Endothelial cell of umbilical vein (primary cell): ENCODE measurements around the gene CCAR1. TPM values are rescaled to one million over a fixed set of nuclear protein-coding genes. Genes with fewer than 3 reads are reported as not detected.

Experiments used
- BruUV-seq: library from RNA; stranded (reverse); fragments of 400-500 nt; replicated peaks from 2 replicates; lab custom pipeline; 2021; lab: Mats Ljungman, UMichigan
- CTCF ChIA-PET: fragments of 300-600, 350-600 bp; sonication (Branson Sonifier 250); formaldehyde crosslinking; loops from one replicate; lab custom pipeline; 2021; ENCODE audit warnings: antibody characterized with exemption, inconsistent platforms; lab: Charles Lee
- POLR2A ChIA-PET: fragments of 300-600, 350-600 bp; sonication (Branson Sonifier 250); formaldehyde crosslinking; loops from one replicate; lab custom pipeline; 2021; ENCODE audit warnings: antibody characterized with exemption, inconsistent platforms; lab: Charles Lee
- DNase-seq: peaks from one replicate; pipeline ENCODE4 v3.0.0-alpha.2; 2011; ENCODE audit warnings: low read depth, low spot score
- FAIRE-seq: peaks from 2 replicates; lab custom pipeline; 2011; peaks lifted over from hg19 to GRCh38; lab: Jason Lieb, UNC
- H2AFZ ChIP-seq: 2 replicates; pipeline ENCODE4 v1.6.0; 2012; ENCODE audit warnings: low read depth, low read length, control low read depth, inconsistent platforms
- H3K27ac ChIP-seq: 2 replicates; pipeline ENCODE4 v1.5.1; 2011; ENCODE audit warnings: low read depth, mild to moderate bottlenecking, control low read depth, low read length, moderate library complexity; ENCODE audit not compliant: insufficient read depth
- H3K27me3 ChIP-seq, 2 experiments: 2 replicates each; pipeline versions ENCODE4 v1.6.0 to v1.6.1; 2011; ENCODE audit warnings: low read length in 2 of 2, mixed read lengths in 1 of 2; ENCODE audit not compliant: control insufficient read depth in 2 of 2, insufficient read depth in 2 of 2
- H3K36me3 ChIP-seq, 2 experiments: 2 replicates in 1 of 2; 3 replicates in 1 of 2; pipeline ENCODE4 v1.5.1; 2011; ENCODE audit warnings: low read length in 2 of 2, mild to moderate bottlenecking in 1 of 2, moderate library complexity in 1 of 2; ENCODE audit not compliant: control insufficient read depth in 2 of 2, insufficient read depth in 2 of 2; ENCODE audit errors: extremely low read depth in 1 of 2
- H3K4me1 ChIP-seq: 3 replicates; pipeline ENCODE4 v1.5.1; 2011; ENCODE audit warnings: mild to moderate bottlenecking, low read length; ENCODE audit not compliant: control insufficient read depth, insufficient read depth; ENCODE audit errors: extremely low read depth
- H3K4me2 ChIP-seq: 2 replicates; pipeline ENCODE4 v1.6.1; 2011; ENCODE audit warnings: low read length, control low read depth, mixed read lengths; ENCODE audit not compliant: insufficient read depth
- H3K4me3 ChIP-seq, 3 experiments: fragments of 200-600 bp in 1 of 3; sonication (generic), shearing (Covaris generic) in 1 of 3; replicated peaks in 1 of 3; 2 replicates each; pipeline ENCODE4 v1.5.1; 2011 to 2016; ENCODE audit warnings: control low read depth in 3 of 3, low read length in 3 of 3, mild to moderate bottlenecking in 2 of 3, inconsistent platforms in 1 of 3, low read depth in 1 of 3, moderate library complexity in 1 of 3; ENCODE audit not compliant: insufficient read depth in 1 of 3
- H3K79me2 ChIP-seq: 2 replicates; pipeline ENCODE4 v1.6.0; 2012; ENCODE audit warnings: low read length, inconsistent platforms; ENCODE audit not compliant: control insufficient read depth, insufficient read depth
- H3K9ac ChIP-seq: replicated peaks from 2 replicates; pipeline ENCODE3; 2011; ENCODE audit warnings: low read length, control low read depth; ENCODE audit not compliant: insufficient read depth; ENCODE audit errors: extremely low read depth
- H3K9me1 ChIP-seq: replicated peaks from 3 replicates; pipeline ENCODE4 v1.6.0; 2011; ENCODE audit warnings: mild to moderate bottlenecking, low read length; ENCODE audit not compliant: control insufficient read depth, insufficient read depth; ENCODE audit errors: extremely low read depth
- H3K9me3 ChIP-seq: replicated peaks from 2 replicates; pipeline ENCODE4 v1.5.1; 2012; ENCODE audit warnings: low read length, inconsistent platforms; ENCODE audit not compliant: control insufficient read depth, insufficient read depth
- H4K20me1 ChIP-seq: replicated peaks from 2 replicates; pipeline ENCODE3; 2011; ENCODE audit warnings: mild to moderate bottlenecking, low read length; ENCODE audit not compliant: control insufficient read depth, insufficient read depth; ENCODE audit errors: extremely low read depth
- EZH2 ChIP-seq: IDR thresholded peaks from 2 replicates; pipeline ENCODE4 v1.6.1; 2012; ENCODE audit warnings: borderline replicate concordance, low read depth, mild to moderate bottlenecking, moderate library complexity, low read length, inconsistent platforms; ENCODE audit not compliant: severe bottlenecking
- FOS ChIP-seq: IDR thresholded peaks from 2 replicates; pipeline ENCODE4 v1.6.1; 2011; ENCODE audit warnings: mild to moderate bottlenecking, low read length, moderate library complexity, borderline replicate concordance; ENCODE audit not compliant: insufficient read depth
- GATA2 ChIP-seq: IDR thresholded peaks from 2 replicates; pipeline ENCODE4 v1.7.0; 2011; ENCODE audit warnings: low read depth, mild to moderate bottlenecking, moderate library complexity, mixed read lengths, low read length; ENCODE audit not compliant: insufficient read length, insufficient read depth
- JUN ChIP-seq: IDR thresholded peaks from 2 replicates; pipeline ENCODE4 v1.6.1; 2011; ENCODE audit warnings: borderline replicate concordance, low read depth; ENCODE audit not compliant: insufficient read length, insufficient read depth
- MAX ChIP-seq: IDR thresholded peaks from 2 replicates; pipeline ENCODE4 v1.6.1; 2011; ENCODE audit not compliant: insufficient read depth, insufficient read length
- MYC ChIP-seq: IDR thresholded peaks from one replicate; pipeline ENCODE4 v1.6.1; 2011; ENCODE audit warnings: mild to moderate bottlenecking, low read depth, low read length
- POLR2A ChIP-seq: IDR thresholded peaks from 2 replicates; pipeline ENCODE4 v1.6.1; 2012; ENCODE audit warnings: low read depth, mild to moderate bottlenecking, control low read depth, low read length
- POLR2AphosphoS5 ChIP-seq: IDR thresholded peaks from 2 replicates; pipeline ENCODE4 v1.6.1; 2012; ENCODE audit warnings: low read depth, mild to moderate bottlenecking, control low read depth, low read length, moderate library complexity; ENCODE audit not compliant: insufficient read depth
- dilution Hi-C: fragments of 300-500 bp; cut with MboI; formaldehyde crosslinking; loops from one replicate; pipeline ENCODE4 v1.15.0; 2019; ENCODE audit warnings: low sequenced_read_pairs; ENCODE audit not compliant: extremely low pct_ligation_motif_present
- intact Hi-C: fragments of 100-400 bp; cut with micrococcal nuclease; formaldehyde crosslinking; loops from one replicate; pipeline ENCODE4 v1.10.0; 2022
- polyA plus RNA-seq, 4 experiments: library from polyadenylated mRNA; depleted of rRNA in 3 of 4; stranded (reverse) in 3 of 4; unstranded in 1 of 4; fragments of >200 nt; gene quantifications; 2 replicates each; pipeline versions ENCODE4 v1.2.1 to v1.2.3, GENCODE V29; 2011 to 2012; ENCODE audit warnings: missing spikeins in 1 of 4
- total RNA-seq: library from RNA; stranded (reverse); gene quantifications from 2 replicates; pipeline ENCODE4 v1.2.3, GENCODE V29; 2021
- TF ChIP-seq, protein P1 (sequence below), 2 donors: IDR thresholded peaks; 1 replicate in 1 of 2; 2 replicates in 1 of 2; pipeline ENCODE4 v1.5.1; 2011; ENCODE audit warnings: low read length in 2 of 2, mild to moderate bottlenecking in 2 of 2, moderate library complexity in 2 of 2, control low read depth in 1 of 2, inconsistent platforms in 1 of 2, low read depth in 1 of 2; ENCODE audit not compliant: insufficient read depth in 1 of 2; ENCODE audit errors: extremely low read depth in 1 of 2

CCAR1 gene
- total and polyA plus RNA-seq, 2 donors (not counting 3 experiments of a cell fraction or from before 2014, with no cell fraction given) = 59.8 to 92.9 TPM

GRCh38 chr10:68684413-68684812 lies 36.6 kb upstream of the CCAR1 start:
- FAIRE-seq = no peak
- ChIA-PET POLR2A (no interaction called here), CTCF (interaction anchor here (0.8 kb wide), 1 partner anchor 45 kb away, joined by 3 read pairs; no protein-coding TSS in a partner anchor)

More at GRCh38 chr10:68684413-68684812, 36.6 kb upstream of the CCAR1 start:
- H4K20me1 ChIP-seq = no peaks in the 10 kb centered on the region
- H3K9me1 ChIP-seq = no peaks in the 10 kb centered on the region
- intact Hi-C loops (no loop called here), dilution Hi-C loops (no loop called here)
- BruUV-seq = no TSS peak
- no peak overlapping the region for H2AFZ ChIP-seq
- H3K9ac ChIP-seq = no peak overlapping the region
- no peak overlapping the region for H3K4me2 ChIP-seq
- TF ChIP-seq FOS (no peak), POLR2AphosphoS5 (no peak), GATA2 (no peak), EZH2 (no peak), MAX (no peak), POLR2A (no peak), MYC (no peak), JUN (no peak)
- TF ChIP-seq, protein P1, sequence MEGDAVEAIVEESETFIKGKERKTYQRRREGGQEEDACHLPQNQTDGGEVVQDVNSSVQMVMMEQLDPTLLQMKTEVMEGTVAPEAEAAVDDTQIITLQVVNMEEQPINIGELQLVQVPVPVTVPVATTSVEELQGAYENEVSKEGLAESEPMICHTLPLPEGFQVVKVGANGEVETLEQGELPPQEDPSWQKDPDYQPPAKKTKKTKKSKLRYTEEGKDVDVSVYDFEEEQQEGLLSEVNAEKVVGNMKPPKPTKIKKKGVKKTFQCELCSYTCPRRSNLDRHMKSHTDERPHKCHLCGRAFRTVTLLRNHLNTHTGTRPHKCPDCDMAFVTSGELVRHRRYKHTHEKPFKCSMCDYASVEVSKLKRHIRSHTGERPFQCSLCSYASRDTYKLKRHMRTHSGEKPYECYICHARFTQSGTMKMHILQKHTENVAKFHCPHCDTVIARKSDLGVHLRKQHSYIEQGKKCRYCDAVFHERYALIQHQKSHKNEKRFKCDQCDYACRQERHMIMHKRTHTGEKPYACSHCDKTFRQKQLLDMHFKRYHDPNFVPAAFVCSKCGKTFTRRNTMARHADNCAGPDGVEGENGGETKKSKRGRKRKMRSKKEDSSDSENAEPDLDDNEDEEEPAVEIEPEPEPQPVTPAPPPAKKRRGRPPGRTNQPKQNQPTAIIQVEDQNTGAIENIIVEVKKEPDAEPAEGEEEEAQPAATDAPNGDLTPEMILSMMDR (IDR thresholded peaks at IDR 0.05; ENCODE audit: extremely low read depth in 1 of 2, insufficient read depth in 1 of 2, low read depth in 1 of 2, low read length in 2 of 2) = no peak
- H3K27me3 ChIP-seq = no peaks in the 10 kb centered on the region
- H3K9me3 ChIP-seq = no peaks in the 10 kb centered on the region
- no peaks in the 10 kb centered on the region for H3K79me2 ChIP-seq
- no peak overlapping the region for H3K4me3 ChIP-seq
- H3K4me1 ChIP-seq = no peaks in the 10 kb centered on the region
- DNase-seq = no peak
- no peaks in the 10 kb centered on the region for H3K36me3 ChIP-seq
- no peak overlapping the region for H3K27ac ChIP-seq
